Body of pancreas (tissue), 4 donors: ENCODE data around the gene TMEM213.

Experiments
- POLR2A ChIP-seq, 3 donors: fragments of 450-650 bp; IDR thresholded peaks; one replicate each; pipeline ENCODE4 v1.6.1; 2016; ENCODE audit warnings: antibody characterized with exemption in 3 of 3, mild to moderate bottlenecking in 2 of 3
- TF ChIP-seq, protein P1 (sequence below), 7 experiments: fragments of 450-650 bp in 4 of 7; fragments of 200-600 bp in 3 of 7; sonication (generic) in 3 of 7; IDR thresholded peaks; one replicate each; pipeline ENCODE4 v1.5.1; 2016 to 2019; ENCODE audit warnings: antibody characterized with exemption in 7 of 7

DNA sequence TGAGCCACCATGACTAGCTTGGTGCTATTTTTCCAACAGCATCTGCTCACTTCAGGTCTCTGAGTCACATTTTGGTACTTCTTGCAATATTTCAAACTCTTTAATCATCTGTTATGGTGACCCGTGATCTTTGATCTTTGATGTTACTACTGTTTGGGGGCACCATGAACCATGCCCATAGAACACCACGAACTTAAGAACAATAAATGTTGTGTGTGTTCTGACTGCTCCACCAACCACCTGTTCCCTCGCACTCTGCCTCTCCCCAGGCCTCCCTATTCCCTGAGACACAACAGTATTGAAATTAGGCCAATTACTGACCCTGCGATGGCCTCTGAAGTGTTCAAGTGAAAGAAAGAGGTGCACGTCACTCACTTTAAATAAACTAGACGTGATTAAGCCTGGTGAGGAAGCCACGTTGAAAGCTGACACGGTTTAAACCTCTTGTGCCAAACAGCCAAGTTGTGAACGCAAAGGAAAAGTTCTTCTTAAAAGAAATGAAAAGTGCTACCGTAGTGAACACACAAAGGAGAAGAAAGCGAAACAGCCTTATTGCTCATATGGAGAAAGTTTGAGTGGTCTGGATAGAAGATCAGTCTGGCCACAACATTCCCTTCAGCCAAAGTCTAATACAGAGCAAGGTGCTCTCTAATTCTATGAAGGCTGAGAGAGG lies 27.4 kb downstream of the TMEM213 start:
- TF ChIP-seq, protein P1, sequence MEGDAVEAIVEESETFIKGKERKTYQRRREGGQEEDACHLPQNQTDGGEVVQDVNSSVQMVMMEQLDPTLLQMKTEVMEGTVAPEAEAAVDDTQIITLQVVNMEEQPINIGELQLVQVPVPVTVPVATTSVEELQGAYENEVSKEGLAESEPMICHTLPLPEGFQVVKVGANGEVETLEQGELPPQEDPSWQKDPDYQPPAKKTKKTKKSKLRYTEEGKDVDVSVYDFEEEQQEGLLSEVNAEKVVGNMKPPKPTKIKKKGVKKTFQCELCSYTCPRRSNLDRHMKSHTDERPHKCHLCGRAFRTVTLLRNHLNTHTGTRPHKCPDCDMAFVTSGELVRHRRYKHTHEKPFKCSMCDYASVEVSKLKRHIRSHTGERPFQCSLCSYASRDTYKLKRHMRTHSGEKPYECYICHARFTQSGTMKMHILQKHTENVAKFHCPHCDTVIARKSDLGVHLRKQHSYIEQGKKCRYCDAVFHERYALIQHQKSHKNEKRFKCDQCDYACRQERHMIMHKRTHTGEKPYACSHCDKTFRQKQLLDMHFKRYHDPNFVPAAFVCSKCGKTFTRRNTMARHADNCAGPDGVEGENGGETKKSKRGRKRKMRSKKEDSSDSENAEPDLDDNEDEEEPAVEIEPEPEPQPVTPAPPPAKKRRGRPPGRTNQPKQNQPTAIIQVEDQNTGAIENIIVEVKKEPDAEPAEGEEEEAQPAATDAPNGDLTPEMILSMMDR (IDR thresholded peaks at IDR 0.05) = no peak
- TF ChIP-seq POLR2A (IDR thresholded peaks at IDR 0.05) = no peak
